HG03558 (cell line): ENCODE measurements around the gene RAB20.

ENCODE experiments used
- ATAC-seq: cut with Tn5 transposase; IDR thresholded peaks from one replicate; pipeline ENCODE4 v1.9.1; 2021; ENCODE audit warnings: moderate number of reproducible peaks; ENCODE audit not compliant: unreplicated experiment; ENCODE audit errors: extremely low read depth

RAB20 gene

GRCh38 chr13:110556224-110556606 is 5.3 kb downstream of the RAB20 start:
- ATAC-seq, result no peak

DNA sequence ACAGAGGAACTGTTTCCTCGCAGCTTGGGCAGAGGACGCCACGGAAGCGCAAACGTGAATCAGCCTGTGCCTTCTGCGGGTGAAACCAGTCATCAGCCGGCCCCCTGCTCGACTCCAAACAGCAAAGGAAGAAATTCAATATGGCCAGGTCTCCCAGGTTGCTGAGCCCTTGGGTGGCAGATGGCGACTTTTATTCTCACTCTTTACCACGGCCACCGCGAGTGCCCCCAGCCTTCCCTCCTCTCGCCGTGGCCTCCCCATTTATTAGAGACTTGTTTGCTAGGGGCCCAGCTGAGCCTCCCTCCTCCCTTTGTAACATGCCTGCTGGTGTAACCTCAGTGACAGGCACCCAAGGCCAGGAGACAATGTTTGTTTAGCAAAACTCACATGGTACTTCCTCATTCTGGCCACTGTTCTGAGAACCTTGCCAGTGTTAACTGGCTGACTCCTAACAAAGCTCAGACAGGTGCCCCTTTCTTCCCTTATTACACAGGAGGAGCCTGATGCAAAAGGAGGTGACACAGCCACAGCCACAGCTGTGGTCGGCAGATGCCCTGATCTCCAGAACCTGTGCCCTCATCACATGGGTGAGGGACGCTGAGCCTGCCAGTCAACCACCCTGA is 5.8 kb downstream of the RAB20 start:
- ATAC-seq, result no peak

- no peak for ATAC-seq
Measured at GRCh38 chr13:110554946-110555345, 6.6 kb downstream of the RAB20 start.

DNA sequence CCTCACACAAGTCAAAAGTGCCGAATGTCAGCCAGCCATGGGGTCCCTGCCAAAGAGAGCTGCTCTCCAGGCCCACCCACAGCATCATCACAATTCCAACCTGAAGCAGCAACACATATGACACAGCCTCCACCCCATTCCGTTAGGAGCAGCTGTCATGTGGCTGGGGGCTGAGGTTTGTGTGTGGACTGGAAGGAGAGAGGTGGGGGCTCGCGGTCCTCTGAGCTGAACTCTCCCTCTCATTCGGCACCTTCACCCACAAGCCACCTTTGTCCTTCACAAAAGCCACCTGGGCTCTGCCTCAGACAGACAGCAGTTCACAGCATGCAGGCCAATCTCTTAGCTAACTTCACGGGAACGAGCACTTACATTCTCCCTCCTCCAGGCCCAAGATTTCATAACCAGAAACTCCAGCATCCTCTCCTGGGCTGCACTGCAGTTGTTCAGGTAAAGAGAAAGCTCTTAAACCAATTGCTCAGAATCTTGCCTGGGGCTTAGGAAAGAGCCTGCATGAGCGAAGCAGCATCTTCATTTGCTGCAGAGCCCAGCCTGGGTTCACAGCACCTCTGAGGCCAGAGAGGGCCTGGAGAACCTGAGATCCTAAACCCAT is 7.2 kb downstream of the RAB20 start:
- ATAC-seq, result no peak

DNA sequence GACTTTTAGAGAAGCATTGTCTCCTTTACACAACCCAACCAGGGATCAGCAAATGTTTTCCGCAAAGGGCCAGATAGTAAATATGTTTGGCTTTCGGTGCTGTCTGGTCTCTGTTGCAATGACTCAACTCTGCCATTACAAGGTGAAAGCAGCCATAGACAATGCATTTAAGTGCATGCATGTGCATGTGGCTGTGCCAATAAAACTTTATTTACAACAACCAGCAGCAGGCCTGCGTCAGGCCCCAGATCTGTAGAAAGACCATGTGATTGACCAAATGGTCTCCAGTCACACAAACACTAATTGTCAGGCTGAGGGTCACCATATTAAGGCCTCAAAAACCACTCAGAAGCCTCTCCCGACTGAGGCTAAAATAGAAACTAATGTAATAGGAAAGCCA is 8.1 kb downstream of the RAB20 start:
- no peak for ATAC-seq

DNA sequence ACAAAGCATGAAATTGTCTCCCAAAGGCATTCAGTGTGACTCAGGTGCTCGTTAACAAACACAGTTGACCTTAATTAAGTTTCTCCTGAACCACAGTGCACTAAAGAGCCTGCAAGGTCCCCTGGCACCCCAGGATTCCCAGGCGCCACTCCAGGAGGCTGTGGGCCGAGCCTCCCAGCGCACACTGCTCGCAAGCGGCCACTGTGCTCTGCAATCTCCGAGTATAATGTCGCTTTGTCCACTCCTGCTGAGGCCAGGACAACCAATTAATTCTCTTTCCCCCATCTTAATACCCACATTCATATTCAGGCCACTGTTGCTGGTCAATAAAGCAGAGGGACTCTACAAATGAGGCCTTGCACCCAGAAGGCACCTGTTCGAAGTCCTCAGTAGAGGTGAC is 8.8 kb downstream of the RAB20 start:
- ATAC-seq, result no peak

- no peak for ATAC-seq
Measured at GRCh38 chr13:110551284-110551683, 10.2 kb downstream of the RAB20 start.

GRCh38 chr13:110549795-110550160 is 11.7 kb downstream of the RAB20 start:
- no peak for ATAC-seq

- ATAC-seq, result no peak
Measured at GRCh38 chr13:110548891-110549794, 12.4 kb downstream of the RAB20 start.

DNA sequence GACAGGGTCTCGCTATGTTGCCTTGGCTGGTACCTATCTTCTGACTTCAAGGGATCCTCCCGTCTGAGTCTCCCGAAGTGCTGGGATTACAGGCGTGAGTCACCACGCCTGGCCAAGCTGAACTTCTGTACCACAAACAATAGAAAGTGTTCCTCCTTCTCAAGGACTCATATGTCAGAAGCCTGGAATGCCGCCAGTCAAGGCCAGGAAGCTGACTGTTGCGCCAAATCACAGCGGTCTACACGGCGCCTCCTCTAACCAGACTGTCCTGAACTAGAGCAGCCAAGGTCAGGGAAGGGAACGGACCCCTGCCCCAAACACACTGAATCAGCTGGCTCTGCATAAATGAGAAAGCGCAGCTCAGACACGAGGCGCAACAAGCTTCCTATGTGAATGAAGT is 14.6 kb downstream of the RAB20 start:
- ATAC-seq, result no peak

DNA sequence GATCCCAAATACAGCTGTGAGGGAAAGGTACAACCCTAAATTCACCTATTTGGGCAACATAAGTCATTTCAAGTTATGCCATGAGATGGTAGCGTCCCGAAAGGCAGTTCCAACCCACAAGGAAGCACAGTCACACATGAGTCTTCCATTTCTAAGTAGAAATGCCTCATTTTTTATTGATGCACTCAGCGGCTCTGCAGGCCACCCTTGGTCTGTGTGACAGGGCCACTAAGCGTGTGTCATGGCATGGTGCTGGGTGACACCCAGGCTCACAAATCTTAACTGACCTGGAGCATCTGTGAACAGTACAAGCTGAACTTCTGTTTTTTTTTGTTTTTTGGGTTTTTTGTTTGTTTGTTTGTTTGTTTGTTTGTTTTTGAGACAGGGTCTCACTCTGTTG is 15.1 kb downstream of the RAB20 start:
- no peak for ATAC-seq

GRCh38 chr13:110542169-110542796 is 19.2 kb downstream of the RAB20 start:
- no peak for ATAC-seq

DNA sequence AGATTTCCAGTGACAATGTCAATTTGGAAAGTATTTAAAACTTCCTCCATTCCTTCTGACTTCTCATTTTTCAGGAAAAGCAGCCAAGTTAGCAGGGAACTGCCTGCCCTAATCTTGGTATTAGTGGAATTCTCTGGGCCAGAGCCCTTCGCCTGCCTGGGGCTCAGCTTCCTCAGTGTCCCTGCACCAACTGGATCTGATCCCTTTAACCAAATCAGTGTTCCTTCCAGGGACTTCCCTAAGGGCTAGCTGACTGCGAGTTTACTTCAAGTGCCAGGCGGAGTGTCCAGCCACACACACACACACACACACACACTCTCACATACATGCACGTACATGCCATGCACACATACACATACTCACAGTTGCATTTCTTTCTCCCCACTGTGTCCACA is 20.0 kb downstream of the RAB20 start:
- no peak for ATAC-seq

GRCh38 chr13:110540871-110541525 is 20.5 kb downstream of the RAB20 start:
- no peak for ATAC-seq

DNA sequence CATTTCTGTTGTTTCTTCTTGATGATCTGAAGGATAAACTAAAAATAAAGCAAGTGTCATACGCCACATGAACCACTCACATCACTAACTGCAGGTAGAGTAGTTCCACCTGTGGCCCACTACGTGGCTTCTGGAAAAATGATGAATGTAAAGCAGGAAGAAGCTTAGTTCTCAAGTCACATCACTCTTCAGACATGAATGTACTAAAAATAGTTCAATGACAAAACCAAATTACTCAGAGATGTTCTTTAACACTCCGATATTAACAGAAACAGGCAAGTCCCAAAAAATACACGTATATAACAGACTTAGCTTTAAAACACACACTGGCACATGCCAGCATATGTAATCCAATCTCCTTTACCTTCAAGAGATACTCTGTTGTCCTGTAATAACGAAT is 21.6 kb downstream of the RAB20 start:
- no peak for ATAC-seq

GRCh38 chr13:110538632-110539031 is 22.9 kb downstream of the RAB20 start:
- ATAC-seq, result no peak

- ATAC-seq, result no peak
Measured at GRCh38 chr13:110536006-110536693, 25.4 kb downstream of the RAB20 start.

GRCh38 chr13:110535526-110535925 is 26.0 kb downstream of the RAB20 start:
- no peak for ATAC-seq

GRCh38 chr13:110533771-110534670 is 27.5 kb downstream of the RAB20 start:
- ATAC-seq, result no peak
